CD14-positive monocyte (primary cell): Measurements from ENCODE around the gene C1orf50. TPM values are rescaled to one million over a fixed set of nuclear protein-coding genes. Genes with fewer than 3 reads are reported as not detected.
A peak's percentile ranks its signal among the peaks of the same experiment; 100 is the strongest.

Source experiments
- DNase-seq, 3 donors: peaks; one replicate each; pipeline ENCODE4 v3.0.0-alpha.2; 2011 to 2022
- H2AFZ ChIP-seq: 2 replicates; pipeline ENCODE4 v1.6.0; 2012; ENCODE audit warnings: mild to moderate bottlenecking, low read depth, low read length, inconsistent platforms; ENCODE audit not compliant: insufficient read depth, poor library complexity, severe bottlenecking
- H3K27ac ChIP-seq, 2 donors: 1 replicate in 1 of 2; 2 replicates in 1 of 2; pipeline ENCODE4 v1.5.1; 2012 to 2013; ENCODE audit warnings: low read length in 2 of 2, control low read depth in 1 of 2, inconsistent platforms in 1 of 2, low read depth in 1 of 2, mild to moderate bottlenecking in 1 of 2
- H3K27me3 ChIP-seq, 2 donors: one replicate each; pipeline versions ENCODE4 v1.6.0 to v1.6.1; 2011 to 2013; ENCODE audit warnings: low read length in 2 of 2; ENCODE audit not compliant: control insufficient read depth in 2 of 2, insufficient read depth in 2 of 2
- H3K36me3 ChIP-seq, 2 donors: replicated peaks in 1 of 2; 1 replicate in 1 of 2; 2 replicates in 1 of 2; pipeline versions ENCODE4 v1.5.1 to v1.6.1; 2012 to 2013; ENCODE audit warnings: low read length in 2 of 2, control low read depth in 1 of 2, inconsistent platforms in 1 of 2, mild to moderate bottlenecking in 1 of 2; ENCODE audit not compliant: insufficient read depth in 2 of 2, control insufficient read depth in 1 of 2
- H3K4me1 ChIP-seq, 2 donors: 1 replicate in 1 of 2; 2 replicates in 1 of 2; pipeline versions ENCODE4 v1.5.1 to v1.6.1; 2012 to 2013; ENCODE audit warnings: low read length in 2 of 2, control low read depth in 1 of 2, inconsistent platforms in 1 of 2, mild to moderate bottlenecking in 1 of 2, moderate library complexity in 1 of 2; ENCODE audit not compliant: insufficient read depth in 2 of 2, control insufficient read depth in 1 of 2
- H3K4me2 ChIP-seq: replicated peaks from 2 replicates; pipeline ENCODE3; 2012; ENCODE audit warnings: low read length, moderate library complexity, mild to moderate bottlenecking; ENCODE audit not compliant: poor library complexity, severe bottlenecking; ENCODE audit errors: extremely low read depth
- H3K4me3 ChIP-seq, 3 experiments: fragments of 200-600 bp in 1 of 3; sonication (generic) in 1 of 3; replicated peaks in 1 of 3; 1 replicate in 2 of 3; 2 replicates in 1 of 3; pipeline ENCODE4 v1.5.1; 2011 to 2013; ENCODE audit warnings: low read length in 3 of 3, mild to moderate bottlenecking in 3 of 3, control low read depth in 2 of 3, low read depth in 2 of 3, inconsistent platforms in 1 of 3, moderate library complexity in 1 of 3
- H3K79me2 ChIP-seq: 2 replicates; pipeline ENCODE4 v1.6.0; 2012; ENCODE audit warnings: mild to moderate bottlenecking, control low read depth, inconsistent platforms, low read length, moderate library complexity; ENCODE audit not compliant: insufficient read depth
- H3K9ac ChIP-seq: 2 replicates; pipeline ENCODE4 v1.6.0; 2017; ENCODE audit warnings: low read length, mild to moderate bottlenecking; ENCODE audit not compliant: insufficient read depth, poor library complexity, severe bottlenecking
- H3K9me3 ChIP-seq, 2 donors: replicated peaks in 1 of 2; 1 replicate in 1 of 2; 2 replicates in 1 of 2; pipeline versions ENCODE4 v1.5.1 to v1.6.1; 2012 to 2013; ENCODE audit warnings: low read length in 2 of 2, control low read depth in 1 of 2; ENCODE audit not compliant: control insufficient read depth in 1 of 2, insufficient read depth in 1 of 2
- H4K20me1 ChIP-seq: 2 replicates; pipeline ENCODE4 v1.6.0; 2012; ENCODE audit warnings: mild to moderate bottlenecking, low read length, control low read depth, moderate library complexity; ENCODE audit not compliant: insufficient read depth
- H3K27ac Mint-ChIP-seq, 7 donors: one replicate each; pipeline ENCODE4 v1.8.0; 2020; ENCODE audit warnings: mild to moderate bottlenecking in 7 of 7, mixed read lengths in 7 of 7, moderate library complexity in 6 of 7, inconsistent platforms in 2 of 7
- H3K27me3 Mint-ChIP-seq, 3 donors: one replicate each; pipeline ENCODE4 v1.8.0; 2021 to 2022; ENCODE audit warnings: low read depth in 3 of 3, mild to moderate bottlenecking in 3 of 3, mixed read lengths in 3 of 3, moderate library complexity in 3 of 3, inconsistent platforms in 1 of 3
- H3K36me3 Mint-ChIP-seq, 2 donors: one replicate each; pipeline ENCODE4 v1.8.0; 2020; ENCODE audit warnings: mixed read lengths in 2 of 2, inconsistent platforms in 1 of 2, mild to moderate bottlenecking in 1 of 2
- H3K4me1 Mint-ChIP-seq: one replicate; pipeline ENCODE4 v1.8.0; 2020; ENCODE audit warnings: mild to moderate bottlenecking, mixed read lengths
- H3K4me3 Mint-ChIP-seq, 2 donors: one replicate each; pipeline ENCODE4 v1.8.0; 2020; ENCODE audit warnings: mild to moderate bottlenecking in 2 of 2, mixed read lengths in 2 of 2, moderate library complexity in 1 of 2
- H3K9me3 Mint-ChIP-seq, 7 donors: one replicate each; pipeline ENCODE4 v1.8.0; 2020 to 2022; ENCODE audit warnings: mixed read lengths in 7 of 7, mild to moderate bottlenecking in 6 of 7, moderate library complexity in 6 of 7, inconsistent platforms in 2 of 7
- WGBS: methylation state at CpG from one replicate; pipeline ENCODE4 v1.1.5; 2013; ENCODE audit warnings: missing lambda C conversion rate; ENCODE audit not compliant: insufficient coverage; 5-methylcytosine and 5-hydroxymethylcytosine counted together
- intact Hi-C, 2 donors: fragments of 100-400 bp; cut with micrococcal nuclease; formaldehyde crosslinking; loops; one replicate each; pipeline versions ENCODE4 v1.15.0 to v1.15.1; 2023
- polyA plus RNA-seq, 3 donors: library from polyadenylated mRNA; depleted of rRNA in 1 of 3; unstranded in 2 of 3; stranded (reverse) in 1 of 3; fragments of 300-500 nt in 2 of 3; fragments of >200 nt in 1 of 3; fragmentation: Illumina TruSeq in 2 of 3; gene quantifications; 1 replicate in 2 of 3; 2 replicates in 1 of 3; pipeline ENCODE4 v1.2.3, GENCODE V29; 2012 to 2021
- TF ChIP-seq, protein P1 (sequence below): fragments of 200-600 bp; IDR thresholded peaks from one replicate; pipeline ENCODE4 v1.8.0; 2022; ENCODE audit warnings: antibody characterized with exemption, mild to moderate bottlenecking

The C1orf50 gene
- polyA plus RNA-seq, 3 donors: 3.7 to 9.2 (median 4.3) TPM

- H3K4me3 Mint-ChIP-seq: no peak overlapping the region
- intact Hi-C loops: loop anchor here in 1 of 2 donors (10.0 kb wide), 1 partner anchor 396 kb away; no protein-coding TSS in a partner anchor
Measured at GRCh38 chr1:42740851-42741580, 26.0 kb upstream of the C1orf50 start.

DNA sequence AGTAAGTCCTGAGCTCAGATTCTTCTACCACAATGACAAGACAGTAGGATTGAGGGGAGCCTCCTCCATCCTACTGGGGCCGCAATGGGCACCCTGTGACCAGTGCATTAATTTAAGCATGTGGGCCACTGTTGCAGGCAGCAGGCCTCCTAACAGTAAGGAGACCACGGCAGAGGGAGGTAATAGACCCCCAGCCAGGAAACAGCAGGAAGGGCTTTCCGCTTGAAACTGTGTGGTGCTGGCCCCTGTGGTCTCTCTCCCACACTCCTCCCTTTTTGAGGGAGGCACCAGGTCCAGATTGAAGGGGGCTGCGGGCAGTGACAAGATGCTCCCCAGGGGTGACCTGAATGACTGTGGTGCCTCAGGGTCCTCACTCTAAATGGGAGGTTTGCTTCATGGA lies 25.3 kb upstream of the C1orf50 start:
- no peaks in the 10 kb centered on the region for H3K79me2 ChIP-seq
- DNase-seq: no peak
- H3K4me1 ChIP-seq: peaks cover 16 to 23% of the 10 kb centered on the region in 2 donors
- TF ChIP-seq, protein P1, sequence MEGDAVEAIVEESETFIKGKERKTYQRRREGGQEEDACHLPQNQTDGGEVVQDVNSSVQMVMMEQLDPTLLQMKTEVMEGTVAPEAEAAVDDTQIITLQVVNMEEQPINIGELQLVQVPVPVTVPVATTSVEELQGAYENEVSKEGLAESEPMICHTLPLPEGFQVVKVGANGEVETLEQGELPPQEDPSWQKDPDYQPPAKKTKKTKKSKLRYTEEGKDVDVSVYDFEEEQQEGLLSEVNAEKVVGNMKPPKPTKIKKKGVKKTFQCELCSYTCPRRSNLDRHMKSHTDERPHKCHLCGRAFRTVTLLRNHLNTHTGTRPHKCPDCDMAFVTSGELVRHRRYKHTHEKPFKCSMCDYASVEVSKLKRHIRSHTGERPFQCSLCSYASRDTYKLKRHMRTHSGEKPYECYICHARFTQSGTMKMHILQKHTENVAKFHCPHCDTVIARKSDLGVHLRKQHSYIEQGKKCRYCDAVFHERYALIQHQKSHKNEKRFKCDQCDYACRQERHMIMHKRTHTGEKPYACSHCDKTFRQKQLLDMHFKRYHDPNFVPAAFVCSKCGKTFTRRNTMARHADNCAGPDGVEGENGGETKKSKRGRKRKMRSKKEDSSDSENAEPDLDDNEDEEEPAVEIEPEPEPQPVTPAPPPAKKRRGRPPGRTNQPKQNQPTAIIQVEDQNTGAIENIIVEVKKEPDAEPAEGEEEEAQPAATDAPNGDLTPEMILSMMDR: no peak
- no peaks in the 10 kb centered on the region for H4K20me1 ChIP-seq
- WGBS: 68% methylated on average over 2 of the region's 4 CpGs
- peaks cover 11 to 15% of the 10 kb centered on the region in 2 donors for H3K36me3 ChIP-seq
- Mint-ChIP-seq H3K36me3 (peaks cover 15 to 17% of the 10 kb centered on the region in 2 donors), H3K27me3 (peaks cover 0 to 7% (median 1%) of the 10 kb centered on the region in 3 donors), H3K4me3 (no peak overlapping the region), H3K27ac (no peak overlapping the region), H3K9me3 (peaks cover 0 to 3% (median 0%) of the 10 kb centered on the region in 7 donors), H3K4me1 (peaks cover 18% of the 10 kb centered on the region)
- H3K9ac ChIP-seq: no peak overlapping the region
- no peak overlapping the region for H3K4me3 ChIP-seq
- H3K9me3 ChIP-seq: no peaks in the 10 kb centered on the region
- H2AFZ ChIP-seq: no peak overlapping the region
- H3K4me2 ChIP-seq: no peak overlapping the region
- no peaks in the 10 kb centered on the region for H3K27me3 ChIP-seq
- intact Hi-C loops: loop anchor here in 1 of 2 donors (10.0 kb wide), 1 partner anchor 397 kb away; no protein-coding TSS in a partner anchor
- no peak overlapping the region for H3K27ac ChIP-seq

More at GRCh38 chr1:42740851-42741580, 26.0 kb upstream of the C1orf50 start:
- no peaks in the 10 kb centered on the region for H3K27me3 ChIP-seq
- H3K36me3 ChIP-seq: peaks cover 5 to 8% of the 10 kb centered on the region in 2 donors
- no peak overlapping the region for H2AFZ ChIP-seq
- peaks cover 25% of the 10 kb centered on the region for H3K4me1 Mint-ChIP-seq
- H3K27ac Mint-ChIP-seq: peak overlapping the region in 1 of 7 donors; percentile 76
- H3K36me3 Mint-ChIP-seq: peaks cover 8 to 15% of the 10 kb centered on the region in 2 donors
- no peaks in the 10 kb centered on the region for H3K79me2 ChIP-seq
- H3K9me3 ChIP-seq: no peaks in the 10 kb centered on the region
- 98% methylated on average over 4 of the region's 19 CpGs for WGBS
- H3K27ac ChIP-seq: no peak overlapping the region
- no peak overlapping the region for H3K9ac ChIP-seq
- H3K9me3 Mint-ChIP-seq: peaks cover 0 to 3% (median 0%) of the 10 kb centered on the region in 7 donors
- H3K4me1 ChIP-seq: peaks cover 23 to 30% of the 10 kb centered on the region in 2 donors
- H4K20me1 ChIP-seq: no peaks in the 10 kb centered on the region
- no peak overlapping the region for H3K4me2 ChIP-seq
- TF ChIP-seq, protein P1: no peak
- DNase-seq: no peak
- peaks cover 0 to 7% (median 1%) of the 10 kb centered on the region in 3 donors for H3K27me3 Mint-ChIP-seq
- H3K4me3 ChIP-seq: no peak overlapping the region
